Naive thymus-derived CD4-positive, alpha-beta T cell (primary cell): ENCODE data around the gene TSHZ2. TPM values are rescaled to one million over a fixed set of nuclear protein-coding genes. Genes with fewer than 3 reads are reported as not detected.

Source experiments
- ATAC-seq: fragments of 150-1000 bp; cut with Tn5 transposase; 2 replicates; pipeline ENCODE4 v1.10.0; 2021; ENCODE audit warnings: mild to moderate bottlenecking, moderate library complexity
- CTCF ChIA-PET: fragments of 350-600 bp; sonication (Branson Sonifier 250); formaldehyde crosslinking; loops from one replicate; lab custom pipeline; 2021; ENCODE audit warnings: antibody characterized with exemption; lab: Charles Lee
- POLR2A ChIA-PET: fragments of 350-600 bp; sonication (Branson Sonifier 250); formaldehyde crosslinking; loops from one replicate; lab custom pipeline; 2021; ENCODE audit warnings: antibody characterized with exemption, inconsistent platforms; lab: Charles Lee
- DNase-seq, 9 donors: peaks; one replicate each; pipeline versions ENCODE4 v3.0.0 to v3.0.0-alpha.2; 2020 to 2022; ENCODE audit warnings: mixed read lengths in 1 of 9
- H3K27ac ChIP-seq: one replicate; pipeline ENCODE4 v1.7.0; 2013; ENCODE audit warnings: mild to moderate bottlenecking, low read depth, low read length, moderate library complexity
- H3K27me3 ChIP-seq, 2 donors: one replicate each; pipeline ENCODE4 v1.7.0; 2013; ENCODE audit warnings: low read length in 2 of 2, mild to moderate bottlenecking in 2 of 2, moderate library complexity in 2 of 2; ENCODE audit not compliant: control insufficient read depth in 2 of 2, insufficient read depth in 2 of 2
- H3K36me3 ChIP-seq, 3 experiments: 1 replicate in 2 of 3; 2 replicates in 1 of 3; pipeline ENCODE4 v1.7.0; 2013; ENCODE audit warnings: low read length in 3 of 3, mild to moderate bottlenecking in 3 of 3, moderate library complexity in 1 of 3; ENCODE audit not compliant: insufficient read depth in 3 of 3, control insufficient read depth in 2 of 3
- H3K4me1 ChIP-seq, 2 donors: one replicate each; pipeline ENCODE4 v1.7.0; 2013; ENCODE audit warnings: low read length in 2 of 2, mild to moderate bottlenecking in 2 of 2, moderate library complexity in 1 of 2; ENCODE audit not compliant: control insufficient read depth in 2 of 2, insufficient read depth in 2 of 2
- H3K4me3 ChIP-seq: 2 replicates; pipeline ENCODE4 v1.7.0; 2013; ENCODE audit warnings: mild to moderate bottlenecking, low read length
- H3K9me3 ChIP-seq, 3 experiments: 1 replicate in 2 of 3; 2 replicates in 1 of 3; pipeline ENCODE4 v1.7.0; 2013; ENCODE audit warnings: low read length in 3 of 3; ENCODE audit not compliant: control insufficient read depth in 2 of 3
- H3K27ac Mint-ChIP-seq, 9 donors: one replicate each; pipeline ENCODE4 v1.8.0; 2020 to 2022; ENCODE audit warnings: mixed read lengths in 9 of 9, mild to moderate bottlenecking in 8 of 9, moderate library complexity in 5 of 9, inconsistent platforms in 2 of 9
- H3K27me3 Mint-ChIP-seq, 5 donors: one replicate each; pipeline ENCODE4 v1.8.0; 2021 to 2022; ENCODE audit warnings: mixed read lengths in 5 of 5, mild to moderate bottlenecking in 1 of 5
- H3K36me3 Mint-ChIP-seq, 5 donors: one replicate each; pipeline ENCODE4 v1.8.0; 2020 to 2022; ENCODE audit warnings: mixed read lengths in 5 of 5, mild to moderate bottlenecking in 3 of 5, inconsistent platforms in 1 of 5
- H3K4me1 Mint-ChIP-seq, 7 donors: one replicate each; pipeline ENCODE4 v1.8.0; 2020 to 2022; ENCODE audit warnings: mixed read lengths in 7 of 7, mild to moderate bottlenecking in 3 of 7, inconsistent platforms in 1 of 7
- H3K4me3 Mint-ChIP-seq, 10 donors: one replicate each; pipeline ENCODE4 v1.8.0; 2020 to 2022; ENCODE audit warnings: mild to moderate bottlenecking in 10 of 10, mixed read lengths in 10 of 10, moderate library complexity in 6 of 10, inconsistent platforms in 2 of 10
- H3K9me3 Mint-ChIP-seq, 11 donors: one replicate each; pipeline ENCODE4 v1.8.0; 2020 to 2022; ENCODE audit warnings: mixed read lengths in 11 of 11, mild to moderate bottlenecking in 4 of 11, inconsistent platforms in 1 of 11, moderate library complexity in 1 of 11
- intact Hi-C, 2 donors: fragments of 100-400 bp; cut with micrococcal nuclease; formaldehyde crosslinking; loops; one replicate each; pipeline ENCODE4 v1.15.1; 2023
- polyA plus RNA-seq, 2 donors: library from polyadenylated mRNA; unstranded; fragments of 300-500 nt; fragmentation: Illumina TruSeq; gene quantifications; one replicate each; pipeline ENCODE4 v1.2.3, GENCODE V29; 2021
- total RNA-seq, 6 experiments: library from RNA in 5 of 6; stranded (reverse) in 5 of 6; gene quantifications; 1 replicate in 5 of 6; 2 replicates in 1 of 6; pipeline ENCODE4 v1.2.3 and lab custom pipeline; 2021 to 2026

The TSHZ2 gene
- total and polyA plus RNA-seq, 7 experiments from 2014 or later = 6.0 to 84.5 (median 42.5) TPM

- H3K27ac ChIP-seq = no peak overlapping the region
- Mint-ChIP-seq H3K4me3 (no peak overlapping the region), H3K4me1 (peaks cover 4 to 55% (median 18%) of the 10 kb centered on the region in 7 donors), H3K9me3 (peaks cover 0 to 3% (median 0%) of the 10 kb centered on the region in 11 donors), H3K36me3 (peaks cover 5 to 25% (median 9%) of the 10 kb centered on the region in 5 donors), H3K27me3 (no peaks in the 10 kb centered on the region), H3K27ac (no peak overlapping the region)
- intact Hi-C loops = loop anchor here in 1 of 2 donors (5.0 kb wide), 1 partner anchor 36 kb away; no protein-coding TSS in a partner anchor
- ChIA-PET POLR2A (no interaction called here), CTCF (interaction anchor here (0.6 kb wide), 1 partner anchor 46 kb away, joined by 3 read pairs; no protein-coding TSS in a partner anchor)
- H3K4me3 ChIP-seq = no peak overlapping the region
- no peak for DNase-seq
- no peaks in the 10 kb centered on the region for H3K9me3 ChIP-seq
- H3K36me3 ChIP-seq = no peaks in the 10 kb centered on the region
- no peaks in the 10 kb centered on the region for H3K4me1 ChIP-seq
- ATAC-seq = no peak
- H3K27me3 ChIP-seq = no peaks in the 10 kb centered on the region
These were observed 120.7 kb downstream of the TSHZ2 start for GRCh38 chr20:53092772-53093300.

DNA sequence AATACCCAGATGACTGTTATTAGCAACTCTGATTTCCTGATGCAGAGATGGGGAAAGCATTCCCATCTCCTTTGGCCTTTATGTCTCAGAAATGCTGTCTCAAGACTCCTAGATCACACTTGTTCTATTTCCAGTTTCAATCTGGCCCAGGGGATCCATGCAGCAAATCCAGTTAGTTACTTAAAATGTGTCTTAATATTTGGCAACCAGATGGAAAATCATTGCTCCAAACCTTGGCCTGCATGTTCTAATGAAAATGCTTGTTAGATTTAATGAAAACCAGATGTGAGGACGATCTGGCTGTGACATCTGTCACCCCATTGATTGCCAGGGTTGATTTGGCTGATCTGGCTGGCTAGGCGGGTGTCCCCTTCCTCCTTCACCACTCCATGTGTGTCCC lies 125.2 kb downstream of the TSHZ2 start:
- POLR2A ChIA-PET = no interaction called here
- CTCF ChIA-PET = interaction anchor here (0.6 kb wide), 1 partner anchor 392 kb away, joined by 3 read pairs; no protein-coding TSS in a partner anchor
- H3K27me3 ChIP-seq = no peaks in the 10 kb centered on the region
- no peak overlapping the region for H3K27ac Mint-ChIP-seq
- H3K9me3 ChIP-seq = no peaks in the 10 kb centered on the region
- no peaks in the 10 kb centered on the region for H3K36me3 ChIP-seq
- H3K4me1 ChIP-seq = no peaks in the 10 kb centered on the region
- no peaks in the 10 kb centered on the region for H3K27me3 Mint-ChIP-seq
- ATAC-seq (no peak), DNase-seq (no peak)
- no peak overlapping the region for H3K4me3 ChIP-seq
- intact Hi-C loops = no loop called here
- no peak overlapping the region for H3K27ac ChIP-seq
- H3K36me3 Mint-ChIP-seq = peaks cover 8 to 46% (median 17%) of the 10 kb centered on the region in 5 donors
- H3K4me3 Mint-ChIP-seq = no peak overlapping the region
- peaks cover 0 to 30% (median 7%) of the 10 kb centered on the region in 7 donors for H3K4me1 Mint-ChIP-seq
- peaks cover 0 to 4% (median 0%) of the 10 kb centered on the region in 11 donors for H3K9me3 Mint-ChIP-seq

- no peak overlapping the region for H3K27ac ChIP-seq
- H3K4me1 ChIP-seq = no peaks in the 10 kb centered on the region
- H3K4me3 ChIP-seq = no peak overlapping the region
- H3K9me3 Mint-ChIP-seq = peaks cover 0 to 4% (median 0%) of the 10 kb centered on the region in 11 donors
- no peaks in the 10 kb centered on the region for H3K9me3 ChIP-seq
- no peaks in the 10 kb centered on the region for H3K36me3 ChIP-seq
- H3K36me3 Mint-ChIP-seq = peaks cover 8 to 46% (median 17%) of the 10 kb centered on the region in 5 donors
- H3K27me3 Mint-ChIP-seq = no peaks in the 10 kb centered on the region
- no peak overlapping the region for H3K4me3 Mint-ChIP-seq
- intact Hi-C loops = no loop called here
- POLR2A ChIA-PET = no interaction called here
- peaks cover 0 to 27% (median 7%) of the 10 kb centered on the region in 7 donors for H3K4me1 Mint-ChIP-seq
- DNase-seq = no peak
- H3K27me3 ChIP-seq = no peaks in the 10 kb centered on the region
- no peak for ATAC-seq
- no peak overlapping the region for H3K27ac Mint-ChIP-seq
- CTCF ChIA-PET = no interaction called here
These were observed 125.6 kb downstream of the TSHZ2 start for GRCh38 chr20:53097791-53098190.

- Mint-ChIP-seq H3K4me3 (no peak overlapping the region), H3K36me3 (peaks cover 8 to 46% (median 13%) of the 10 kb centered on the region in 5 donors), H3K27ac (no peak overlapping the region), H3K9me3 (peaks cover 0 to 4% (median 0%) of the 10 kb centered on the region in 11 donors), H3K4me1 (peaks cover 0 to 30% (median 3%) of the 10 kb centered on the region in 7 donors), H3K27me3 (no peaks in the 10 kb centered on the region)
- Histone ChIP-seq H3K9me3 (no peaks in the 10 kb centered on the region), H3K27me3 (no peaks in the 10 kb centered on the region), H3K4me1 (no peaks in the 10 kb centered on the region), H3K36me3 (no peaks in the 10 kb centered on the region), H3K4me3 (no peak overlapping the region), H3K27ac (no peak overlapping the region)
- DNase-seq = no peak
- ATAC-seq = no peak
- POLR2A ChIA-PET = no interaction called here
- intact Hi-C loops = no loop called here
- CTCF ChIA-PET = no interaction called here
These were observed 126.5 kb downstream of the TSHZ2 start for GRCh38 chr20:53098621-53099020.

- Histone ChIP-seq H3K27me3 (no peaks in the 10 kb centered on the region), H3K9me3 (no peaks in the 10 kb centered on the region), H3K36me3 (no peaks in the 10 kb centered on the region), H3K4me1 (no peaks in the 10 kb centered on the region), H3K4me3 (no peak overlapping the region), H3K27ac (no peak overlapping the region)
- intact Hi-C loops = no loop called here
- ChIA-PET POLR2A (no interaction called here), CTCF (interaction anchor here (0.6 kb wide), 1 partner anchor 58 kb away, joined by 4 read pairs; no protein-coding TSS in a partner anchor)
- Mint-ChIP-seq H3K4me3 (no peak overlapping the region), H3K27me3 (no peaks in the 10 kb centered on the region), H3K9me3 (peaks cover 0 to 4% (median 0%) of the 10 kb centered on the region in 11 donors), H3K27ac (peak overlapping the region in 1 of 9 donors; percentile 10), H3K4me1 (peaks cover 0 to 41% (median 4%) of the 10 kb centered on the region in 7 donors), H3K36me3 (peaks cover 8 to 38% (median 18%) of the 10 kb centered on the region in 5 donors)
- DNase-seq = no peak
- no peak for ATAC-seq
These were observed 127.7 kb downstream of the TSHZ2 start for GRCh38 chr20:53099856-53100255.

- peaks cover 0 to 42% (median 4%) of the 10 kb centered on the region in 7 donors for H3K4me1 Mint-ChIP-seq
- Histone ChIP-seq H3K36me3 (no peaks in the 10 kb centered on the region), H3K4me3 (no peak overlapping the region), H3K9me3 (no peaks in the 10 kb centered on the region), H3K27me3 (no peaks in the 10 kb centered on the region), H3K4me1 (no peaks in the 10 kb centered on the region), H3K27ac (no peak overlapping the region)
- H3K27me3 Mint-ChIP-seq = no peaks in the 10 kb centered on the region
- H3K4me3 Mint-ChIP-seq = no peak overlapping the region
- DNase-seq = no peak
- intact Hi-C loops = no loop called here
- H3K27ac Mint-ChIP-seq = peak overlapping the region in 1 of 9 donors; percentile 24
- peaks cover 3 to 37% (median 14%) of the 10 kb centered on the region in 5 donors for H3K36me3 Mint-ChIP-seq
- ATAC-seq = no peak
- peaks cover 0 to 4% (median 0%) of the 10 kb centered on the region in 11 donors for H3K9me3 Mint-ChIP-seq
- POLR2A ChIA-PET = no interaction called here
- CTCF ChIA-PET = no interaction called here
These were observed 128.3 kb downstream of the TSHZ2 start for GRCh38 chr20:53100476-53100911.
